GM18951 (cell line): ENCODE data around the gene STK33.

Experiments
- POLR2A ChIP-seq: IDR thresholded peaks from 4 replicates; pipeline ENCODE4 v1.6.1; 2011; ENCODE audit warnings: mild to moderate bottlenecking; ENCODE audit not compliant: insufficient read length, insufficient read depth; ENCODE audit errors: extremely low read depth
- in situ Hi-C: fragments of 300-500 bp; cut with MboI; formaldehyde crosslinking; loops from one replicate; pipeline ENCODE4 v1.12.0; 2022; ENCODE audit warnings: low sequenced_read_pairs, mixed read lengths, inconsistent platforms; ENCODE audit not compliant: unreplicated experiment

Gene STK33

GRCh38 chr11:8368772-8369171, 225.3 kb downstream of the STK33 start:
- in situ Hi-C loops = no loop called here

GRCh38 chr11:8368194-8368593, 225.8 kb downstream of the STK33 start:
- TF ChIP-seq POLR2A = no peak
- in situ Hi-C loops = no loop called here

More at GRCh38 chr11:8368772-8369171, 225.3 kb downstream of the STK33 start:
- TF ChIP-seq POLR2A = no peak

- no peak for TF ChIP-seq POLR2A
- in situ Hi-C loops = no loop called here
These were observed 227.7 kb downstream of the STK33 start for GRCh38 chr11:8366316-8366715.

- in situ Hi-C loops = no loop called here
- no peak for TF ChIP-seq POLR2A
These were observed 228.6 kb downstream of the STK33 start for GRCh38 chr11:8365216-8365941.

DNA sequence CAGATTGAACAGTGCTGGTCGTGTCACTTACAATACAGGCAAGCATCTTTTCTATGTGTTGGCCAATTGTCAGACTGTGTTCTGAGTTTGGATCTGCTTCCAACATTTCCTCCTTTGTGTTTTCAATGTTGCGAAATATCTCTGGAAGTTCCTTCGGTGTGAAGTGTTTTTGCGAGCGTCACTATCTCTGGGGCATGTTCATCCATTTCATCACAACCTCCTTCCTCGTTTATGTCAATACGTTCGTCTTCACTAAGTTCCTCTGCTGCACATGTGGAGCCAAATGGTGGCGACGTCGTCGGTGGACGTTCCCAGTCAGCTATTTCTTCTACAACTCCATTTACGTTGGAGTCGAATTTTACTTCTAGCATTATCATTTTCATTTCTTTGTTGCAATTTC, 230.1 kb downstream of the STK33 start:
- TF ChIP-seq POLR2A = no peak
- in situ Hi-C loops = no loop called here

- no peak for TF ChIP-seq POLR2A
- in situ Hi-C loops = no loop called here
These were observed 231.1 kb downstream of the STK33 start for GRCh38 chr11:8362899-8363298.

GRCh38 chr11:8362491-8362890, 231.5 kb downstream of the STK33 start:
- no peak for TF ChIP-seq POLR2A
- in situ Hi-C loops = no loop called here

GRCh38 chr11:8361664-8362210, 232.3 kb downstream of the STK33 start:
- no peak for TF ChIP-seq POLR2A
- in situ Hi-C loops = no loop called here

- TF ChIP-seq POLR2A = no peak
These were observed 232.8 kb downstream of the STK33 start for GRCh38 chr11:8361206-8361605.

DNA sequence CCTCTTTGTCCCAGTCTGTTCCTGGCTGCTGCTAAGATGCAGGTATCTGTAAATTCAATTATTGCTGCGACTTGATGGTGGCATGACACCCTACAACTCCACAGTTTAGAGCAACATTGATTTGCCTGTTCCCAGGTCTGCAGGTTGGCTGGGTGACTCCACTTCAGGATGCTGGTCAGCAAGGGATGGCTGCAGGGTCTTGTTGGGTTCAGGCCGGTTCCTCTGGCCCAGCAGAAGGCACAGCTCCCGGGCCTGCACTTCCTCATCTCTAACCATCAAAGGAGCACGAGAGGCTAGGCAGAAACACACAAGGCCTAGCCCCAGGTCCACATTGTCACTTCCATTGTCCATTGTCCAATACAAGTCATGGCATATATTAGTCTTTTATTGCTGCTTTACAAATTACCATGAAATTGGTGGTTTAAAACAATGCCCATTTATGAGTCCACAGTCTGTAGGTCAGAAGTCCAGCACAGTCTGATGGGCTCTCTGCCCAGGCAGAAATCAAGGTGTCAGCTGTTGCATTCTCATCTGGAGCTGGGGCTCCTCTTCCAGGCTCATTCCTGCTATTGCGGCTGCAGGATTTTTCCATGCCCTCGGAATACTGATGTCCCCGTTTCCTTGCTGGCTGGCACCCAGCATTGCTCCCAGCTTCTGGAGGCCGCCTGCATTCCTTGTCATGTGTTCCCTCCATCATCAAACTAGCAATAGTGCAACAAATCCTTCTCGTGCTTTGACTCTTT, 233.8 kb downstream of the STK33 start:
- in situ Hi-C loops = no loop called here
- TF ChIP-seq POLR2A = no peak

More at GRCh38 chr11:8361206-8361605, 232.8 kb downstream of the STK33 start:
- in situ Hi-C loops = no loop called here

DNA sequence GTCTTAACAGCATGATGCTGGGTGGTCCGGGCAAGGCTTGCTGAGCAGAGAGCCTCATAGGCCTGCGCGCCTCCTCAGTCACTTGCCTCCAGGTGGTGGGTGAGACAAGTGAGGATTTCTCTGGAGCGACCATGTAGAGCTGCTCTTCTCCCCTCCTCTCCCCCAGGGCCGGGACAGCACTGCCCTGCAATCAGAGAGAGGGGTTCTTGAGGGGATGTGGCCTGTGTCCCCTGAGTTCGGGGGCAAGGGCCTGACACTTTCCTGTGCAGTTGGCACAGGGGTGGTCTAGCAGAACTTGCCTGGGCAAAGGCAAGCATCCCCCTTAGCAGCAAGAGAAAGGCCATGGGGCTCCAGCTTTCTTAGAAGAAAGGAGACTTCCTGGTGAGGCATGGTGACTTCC, 234.5 kb downstream of the STK33 start:
- in situ Hi-C loops = no loop called here
- no peak for TF ChIP-seq POLR2A

DNA sequence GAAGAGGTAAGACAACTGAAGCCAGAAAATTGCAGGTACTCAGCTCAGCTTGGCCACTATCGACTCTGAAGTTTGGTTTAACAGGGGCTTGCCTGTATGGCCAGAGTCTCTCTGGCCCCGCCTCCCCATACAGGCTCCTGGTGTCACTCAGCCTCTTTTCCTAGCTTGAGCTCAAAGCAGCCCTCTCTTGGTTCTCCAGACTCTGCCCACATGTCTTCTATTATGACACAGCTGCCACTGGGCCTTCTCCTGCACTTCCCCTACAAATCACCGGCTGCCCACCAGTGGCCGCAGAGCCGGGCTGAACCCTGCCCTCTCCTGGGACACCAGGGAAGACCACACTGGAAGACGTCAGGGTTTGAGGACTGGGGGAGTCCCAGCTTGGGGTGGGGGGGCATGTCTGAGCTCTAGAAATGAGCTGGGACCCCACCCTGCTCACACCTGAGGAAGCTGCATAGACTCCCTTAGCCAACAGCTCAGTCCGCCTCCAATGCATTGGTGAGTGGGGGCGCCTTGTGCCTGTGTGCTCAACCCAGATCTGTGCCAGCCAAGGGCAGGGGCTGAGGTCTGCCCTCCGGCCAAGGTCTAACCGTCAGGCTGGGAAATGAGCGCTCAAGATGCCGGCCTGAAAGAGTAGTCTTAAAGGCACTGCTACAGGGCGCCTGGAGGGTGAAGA, 236.0 kb downstream of the STK33 start:
- no peak for TF ChIP-seq POLR2A
- in situ Hi-C loops = no loop called here

- TF ChIP-seq POLR2A = no peak
These were observed 236.5 kb downstream of the STK33 start for GRCh38 chr11:8357505-8357888.

DNA sequence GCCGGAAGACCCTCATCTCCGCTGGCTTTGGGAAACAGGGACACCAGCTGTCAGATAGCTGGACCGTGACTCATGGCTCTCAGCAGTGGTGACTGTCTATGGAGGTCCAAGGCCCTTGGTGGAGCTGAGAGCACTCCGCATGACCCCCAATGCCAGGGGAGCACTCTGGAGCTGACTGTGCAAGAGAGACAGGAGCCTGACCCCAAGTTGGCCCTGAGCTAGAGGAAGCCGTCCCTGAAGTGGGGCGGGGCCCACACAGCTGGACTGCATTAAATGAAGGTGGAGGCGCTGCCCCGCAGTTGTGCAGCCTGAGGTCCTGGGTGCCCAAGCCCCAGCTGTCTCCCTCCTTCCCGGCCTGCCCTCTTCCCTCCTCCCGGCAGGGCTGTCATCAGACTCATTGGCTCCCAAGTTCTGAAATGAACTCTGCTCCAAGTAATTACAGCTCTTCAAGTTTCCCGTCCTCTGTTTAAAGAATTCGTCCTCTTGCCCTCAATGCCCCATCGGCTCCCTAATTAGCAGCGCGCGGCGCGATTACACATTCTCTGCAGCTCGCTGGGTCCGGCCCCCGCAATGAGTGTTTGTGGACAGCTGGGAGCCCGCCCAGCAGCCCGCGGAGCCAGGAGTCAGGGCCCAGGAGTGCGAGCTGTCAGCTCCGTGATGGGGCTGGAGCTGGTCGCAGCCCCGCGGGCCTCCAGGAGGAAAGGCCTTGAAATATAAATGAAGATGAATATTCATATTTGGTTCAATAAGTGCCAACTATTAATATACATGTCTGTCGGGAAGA, 237.1 kb downstream of the STK33 start:
- in situ Hi-C loops = no loop called here
- no peak for TF ChIP-seq POLR2A

More at GRCh38 chr11:8357505-8357888, 236.5 kb downstream of the STK33 start:
- in situ Hi-C loops = no loop called here
